H7 (cell line): ENCODE measurements around the gene TMEM158. TPM values are rescaled to one million over a fixed set of nuclear protein-coding genes. Genes with fewer than 3 reads are reported as not detected.

Source experiments
- DNase-seq: peaks from one replicate; pipeline ENCODE4 v3.0.0; 2012
- H3K27me3 ChIP-seq: 2 replicates; pipeline ENCODE4 v1.6.0; 2011; ENCODE audit warnings: mild to moderate bottlenecking, low read length; ENCODE audit not compliant: control insufficient read depth, insufficient read depth
- H3K36me3 ChIP-seq: replicated peaks from 2 replicates; pipeline ENCODE4 v1.5.1; 2011; ENCODE audit warnings: low read length; ENCODE audit not compliant: control insufficient read depth, insufficient read depth
- H3K4me3 ChIP-seq: 2 replicates; pipeline ENCODE4 v1.5.1; 2011; ENCODE audit warnings: low read depth, mild to moderate bottlenecking, control low read depth, low read length, moderate library complexity; ENCODE audit not compliant: insufficient read depth
- total RNA-seq: library from RNA; depleted of rRNA; stranded (reverse); fragments of >200 nt; shearing (Covaris generic); gene quantifications from 2 replicates; pipeline ENCODE4 v1.2.3, GENCODE V29; 2014

The TMEM158 gene
- total RNA-seq, 1 experiment from 2014 or later, result 11.5 TPM

DNA sequence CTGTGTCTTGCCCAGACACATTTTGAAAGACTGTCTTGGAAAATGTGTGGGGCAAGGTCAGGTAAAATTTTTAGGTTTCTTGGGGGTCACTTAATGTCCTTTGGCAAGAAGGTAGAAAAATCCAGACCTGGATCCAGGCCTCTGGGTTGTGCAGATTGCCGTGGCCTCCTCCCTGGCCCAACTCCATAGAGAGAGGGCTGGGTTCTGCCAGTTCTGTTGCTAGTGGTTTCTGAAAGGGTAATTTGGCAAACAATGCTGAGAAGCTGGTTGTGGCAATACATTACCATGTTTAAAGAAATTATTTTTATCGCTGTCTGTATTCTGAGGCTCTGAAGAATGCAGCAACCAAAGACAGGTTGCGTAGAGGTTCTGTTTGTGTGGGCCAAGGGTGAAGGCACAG lies 20.2 kb upstream of the TMEM158 start:
- Histone ChIP-seq H3K4me3 (no peak overlapping the region), H3K36me3 (no peaks in the 10 kb centered on the region), H3K27me3 (no peaks in the 10 kb centered on the region)
- no peak for DNase-seq

- Histone ChIP-seq H3K27me3 (no peaks in the 10 kb centered on the region), H3K4me3 (no peak overlapping the region), H3K36me3 (no peaks in the 10 kb centered on the region)
- DNase-seq, result no peak
These were observed 18.3 kb upstream of the TMEM158 start for GRCh38 chr3:45244356-45244755.

DNA sequence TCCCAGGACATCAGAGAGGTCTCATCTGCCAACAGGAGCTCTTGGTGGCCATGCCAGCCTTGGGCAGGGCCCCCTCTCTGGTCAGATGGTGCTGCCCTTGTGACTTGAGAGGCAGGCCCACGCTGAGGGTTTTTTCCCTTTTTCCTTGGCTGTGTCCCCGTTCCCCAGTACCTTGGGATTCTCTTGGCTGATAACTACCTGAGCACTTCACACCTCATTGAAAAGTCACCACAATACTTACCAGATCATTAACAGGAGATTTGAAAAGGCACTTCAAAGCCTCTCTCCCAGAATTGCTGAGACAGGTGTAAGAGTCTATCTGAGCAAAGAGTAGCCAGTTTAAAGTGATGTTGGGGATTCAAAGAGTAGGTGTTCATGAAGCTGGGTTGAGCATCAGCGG lies 15.1 kb upstream of the TMEM158 start:
- Histone ChIP-seq H3K4me3 (no peak overlapping the region), H3K36me3 (no peaks in the 10 kb centered on the region), H3K27me3 (no peaks in the 10 kb centered on the region)
- no peak for DNase-seq

DNA sequence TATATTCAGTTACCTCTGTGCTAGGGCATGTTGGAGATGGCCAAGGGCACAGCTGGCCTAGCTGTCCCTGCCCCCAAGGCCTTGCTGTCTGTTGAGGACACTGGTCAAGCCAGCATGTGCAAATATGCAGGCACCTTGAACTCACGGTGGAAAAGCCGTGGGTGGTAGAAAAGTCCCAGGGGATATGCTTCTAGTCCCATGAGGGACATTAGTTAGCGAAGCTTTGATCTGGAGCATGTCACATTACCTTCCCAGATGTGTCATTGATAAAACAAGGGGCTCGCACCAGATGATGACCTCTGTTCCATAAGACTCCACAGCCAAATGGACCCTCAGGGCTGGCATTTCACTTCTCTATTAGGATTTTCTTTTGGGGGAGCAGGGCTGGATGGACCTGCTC lies 14.2 kb upstream of the TMEM158 start:
- DNase-seq, result no peak

DNA sequence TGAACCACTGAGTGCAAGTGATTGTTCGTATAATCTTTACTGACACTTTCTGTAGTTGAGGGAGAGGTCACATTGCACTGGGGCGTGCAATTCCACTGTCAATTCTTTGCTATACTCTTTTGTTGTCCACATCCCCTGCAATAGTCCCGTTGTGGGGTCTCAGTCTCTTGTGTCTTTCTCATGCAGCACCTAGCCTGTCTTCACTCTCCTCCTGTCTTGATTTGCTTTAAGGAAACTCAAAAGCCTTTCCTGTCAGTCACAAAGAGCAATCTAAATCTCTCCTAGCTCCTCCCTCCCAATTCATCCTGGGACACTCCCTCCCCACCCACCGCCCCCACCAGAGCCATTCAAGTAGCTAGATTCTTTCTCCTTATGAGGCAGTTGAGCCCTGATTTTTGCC lies 13.2 kb upstream of the TMEM158 start:
- no peak for DNase-seq
- no peaks in the 10 kb centered on the region for H3K36me3 ChIP-seq
- H3K4me3 ChIP-seq, result no peak overlapping the region
- H3K27me3 ChIP-seq, result no peaks in the 10 kb centered on the region

More for the DNA sequence above, 14.2 kb upstream of the TMEM158 start:
- H3K36me3 ChIP-seq, result no peaks in the 10 kb centered on the region
- H3K4me3 ChIP-seq, result no peak overlapping the region
- H3K27me3 ChIP-seq, result no peaks in the 10 kb centered on the region

- H3K36me3 ChIP-seq, result no peaks in the 10 kb centered on the region
- H3K27me3 ChIP-seq, result no peaks in the 10 kb centered on the region
- no peak overlapping the region for H3K4me3 ChIP-seq
- DNase-seq, result no peak
These were observed 10.9 kb upstream of the TMEM158 start for GRCh38 chr3:45236964-45237363.

DNA sequence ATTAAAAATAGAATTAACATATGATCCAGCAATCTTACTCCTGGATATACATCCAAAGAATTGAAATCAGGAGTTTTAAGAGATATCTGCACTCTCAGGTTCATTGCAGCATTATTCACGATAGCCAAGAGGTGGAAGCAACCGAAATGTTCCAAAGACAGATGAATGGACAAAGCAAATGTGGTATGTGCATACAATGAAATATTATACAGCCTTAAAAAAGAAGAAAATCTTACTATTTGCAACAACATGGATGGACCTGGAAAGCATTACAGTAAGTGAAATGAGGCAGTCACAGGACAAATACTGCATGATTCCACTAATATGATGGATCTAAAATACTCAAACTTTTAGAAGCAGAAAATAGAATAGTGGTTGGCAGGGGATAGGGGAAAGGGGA lies 9.3 kb upstream of the TMEM158 start:
- Histone ChIP-seq H3K36me3 (no peaks in the 10 kb centered on the region), H3K27me3 (no peaks in the 10 kb centered on the region), H3K4me3 (no peak overlapping the region)
- DNase-seq, result no peak

GRCh38 chr3:45234250-45234649 lies 8.2 kb upstream of the TMEM158 start:
- Histone ChIP-seq H3K27me3 (no peaks in the 10 kb centered on the region), H3K36me3 (no peaks in the 10 kb centered on the region), H3K4me3 (no peak overlapping the region)
- no peak for DNase-seq

- H3K4me3 ChIP-seq, result no peak overlapping the region
- no peaks in the 10 kb centered on the region for H3K36me3 ChIP-seq
- H3K27me3 ChIP-seq, result peaks cover 4% of the 10 kb centered on the region
- DNase-seq, result no peak
These were observed 6.4 kb upstream of the TMEM158 start for GRCh38 chr3:45232521-45232920.

GRCh38 chr3:45227946-45228345 lies 1.9 kb upstream of the TMEM158 start:
- H3K36me3 ChIP-seq, result no peaks in the 10 kb centered on the region
- peak; percentile 70 for DNase-seq
- H3K4me3 ChIP-seq, result no peak overlapping the region
- H3K27me3 ChIP-seq, result peaks cover 36% of the 10 kb centered on the region

- Histone ChIP-seq H3K27me3 (peaks cover 36% of the 10 kb centered on the region), H3K36me3 (no peaks in the 10 kb centered on the region), H3K4me3 (peak overlapping the region; percentile 64; the same call in 1 of the 2 replicates)
- no peak for DNase-seq
These were observed 1.2 kb upstream of the TMEM158 start for GRCh38 chr3:45227071-45227820.

DNA sequence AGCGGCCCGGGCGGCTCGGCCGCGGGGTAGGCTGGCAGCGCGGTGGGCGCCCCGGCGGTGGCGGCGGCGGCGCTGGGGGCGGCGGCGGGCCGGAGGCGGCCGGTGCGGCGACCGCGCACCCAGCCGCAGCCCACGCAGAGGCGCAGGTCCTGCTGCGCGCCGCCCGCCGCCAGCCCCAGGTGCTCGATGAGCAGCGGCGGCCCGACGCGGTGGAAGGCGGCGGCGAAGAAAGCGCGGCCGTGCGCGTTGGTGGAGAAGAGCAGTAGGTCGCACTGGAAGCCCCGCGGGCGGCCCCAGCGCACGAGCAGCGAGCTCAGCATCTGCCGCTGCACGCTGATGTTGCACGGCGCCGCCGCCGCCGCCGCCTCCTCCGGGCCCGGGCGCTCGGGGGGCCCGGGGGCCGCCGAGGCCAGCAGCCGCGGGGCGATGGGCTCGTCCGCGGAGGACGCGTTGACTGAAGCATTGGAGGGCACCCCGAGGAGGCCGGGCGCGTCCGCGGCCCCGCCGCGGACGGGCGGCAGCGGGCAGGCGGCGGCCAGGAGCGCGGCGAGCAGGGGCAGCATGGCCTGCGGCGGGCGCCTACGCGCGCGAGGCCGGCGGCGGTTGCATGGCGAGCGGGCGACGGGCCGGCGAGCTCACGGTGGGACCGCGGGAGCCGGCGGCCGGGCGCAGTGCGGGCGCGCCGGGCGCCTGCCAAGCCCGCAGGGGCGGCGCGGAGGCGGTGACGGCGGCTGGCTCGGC lies 452 bp downstream of the TMEM158 start:
- peak; percentile 87 for DNase-seq
- Histone ChIP-seq H3K4me3 (peak overlapping the region; percentile 55), H3K27me3 (peaks cover 36% of the 10 kb centered on the region), H3K36me3 (no peaks in the 10 kb centered on the region)

- H3K27me3 ChIP-seq, result peaks cover 36% of the 10 kb centered on the region
- DNase-seq, result peak; percentile 94
- H3K4me3 ChIP-seq, result peak overlapping the region; percentile 55
- no peaks in the 10 kb centered on the region for H3K36me3 ChIP-seq
These were observed 1.1 kb downstream of the TMEM158 start for GRCh38 chr3:45224824-45225464.

GRCh38 chr3:45223889-45224727 lies 2.0 kb downstream of the TMEM158 start:
- Histone ChIP-seq H3K36me3 (no peaks in the 10 kb centered on the region), H3K4me3 (peak overlapping the region; percentile 55), H3K27me3 (peaks cover 36% of the 10 kb centered on the region)
- no peak for DNase-seq
